Kidney epithelial cell (primary cell): ENCODE measurements around the gene H3-3A. TPM values are rescaled to one million over a fixed set of nuclear protein-coding genes. Genes with fewer than 3 reads are reported as not detected.

Source experiments
- DNase-seq: peaks from one replicate; pipeline ENCODE4 v3.0.0-alpha.2; 2010; ENCODE audit warnings: low read depth
- H3K27me3 ChIP-seq: 2 replicates; pipeline ENCODE4 v1.6.0; 2011; ENCODE audit warnings: low read length; ENCODE audit not compliant: control insufficient read depth, insufficient read depth
- H3K36me3 ChIP-seq: 2 replicates; pipeline ENCODE4 v1.5.1; 2011; ENCODE audit warnings: low read length; ENCODE audit not compliant: control insufficient read depth, insufficient read depth
- H3K4me3 ChIP-seq: 2 replicates; pipeline ENCODE4 v1.5.1; 2011; ENCODE audit warnings: low read depth, mild to moderate bottlenecking, control low read depth, low read length
- total RNA-seq: library from RNA; depleted of rRNA; stranded (reverse); fragments of >200 nt; gene quantifications from 2 replicates; pipeline ENCODE4 v1.2.3, GENCODE V29; 2015
- TF ChIP-seq, protein P1 (sequence below): IDR thresholded peaks from 2 replicates; pipeline ENCODE4 v1.5.1; 2011; ENCODE audit warnings: mild to moderate bottlenecking, moderate library complexity, low read length, control low read depth, inconsistent platforms; ENCODE audit not compliant: insufficient read depth, poor library complexity, severe bottlenecking

The H3-3A gene
- total RNA-seq, 1 donor from 2014 or later: 353 TPM

- TF ChIP-seq, protein P1, sequence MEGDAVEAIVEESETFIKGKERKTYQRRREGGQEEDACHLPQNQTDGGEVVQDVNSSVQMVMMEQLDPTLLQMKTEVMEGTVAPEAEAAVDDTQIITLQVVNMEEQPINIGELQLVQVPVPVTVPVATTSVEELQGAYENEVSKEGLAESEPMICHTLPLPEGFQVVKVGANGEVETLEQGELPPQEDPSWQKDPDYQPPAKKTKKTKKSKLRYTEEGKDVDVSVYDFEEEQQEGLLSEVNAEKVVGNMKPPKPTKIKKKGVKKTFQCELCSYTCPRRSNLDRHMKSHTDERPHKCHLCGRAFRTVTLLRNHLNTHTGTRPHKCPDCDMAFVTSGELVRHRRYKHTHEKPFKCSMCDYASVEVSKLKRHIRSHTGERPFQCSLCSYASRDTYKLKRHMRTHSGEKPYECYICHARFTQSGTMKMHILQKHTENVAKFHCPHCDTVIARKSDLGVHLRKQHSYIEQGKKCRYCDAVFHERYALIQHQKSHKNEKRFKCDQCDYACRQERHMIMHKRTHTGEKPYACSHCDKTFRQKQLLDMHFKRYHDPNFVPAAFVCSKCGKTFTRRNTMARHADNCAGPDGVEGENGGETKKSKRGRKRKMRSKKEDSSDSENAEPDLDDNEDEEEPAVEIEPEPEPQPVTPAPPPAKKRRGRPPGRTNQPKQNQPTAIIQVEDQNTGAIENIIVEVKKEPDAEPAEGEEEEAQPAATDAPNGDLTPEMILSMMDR: no peak
Observed at GRCh38 chr1:226026833-226027232, 35.7 kb upstream of the H3-3A start.

DNA sequence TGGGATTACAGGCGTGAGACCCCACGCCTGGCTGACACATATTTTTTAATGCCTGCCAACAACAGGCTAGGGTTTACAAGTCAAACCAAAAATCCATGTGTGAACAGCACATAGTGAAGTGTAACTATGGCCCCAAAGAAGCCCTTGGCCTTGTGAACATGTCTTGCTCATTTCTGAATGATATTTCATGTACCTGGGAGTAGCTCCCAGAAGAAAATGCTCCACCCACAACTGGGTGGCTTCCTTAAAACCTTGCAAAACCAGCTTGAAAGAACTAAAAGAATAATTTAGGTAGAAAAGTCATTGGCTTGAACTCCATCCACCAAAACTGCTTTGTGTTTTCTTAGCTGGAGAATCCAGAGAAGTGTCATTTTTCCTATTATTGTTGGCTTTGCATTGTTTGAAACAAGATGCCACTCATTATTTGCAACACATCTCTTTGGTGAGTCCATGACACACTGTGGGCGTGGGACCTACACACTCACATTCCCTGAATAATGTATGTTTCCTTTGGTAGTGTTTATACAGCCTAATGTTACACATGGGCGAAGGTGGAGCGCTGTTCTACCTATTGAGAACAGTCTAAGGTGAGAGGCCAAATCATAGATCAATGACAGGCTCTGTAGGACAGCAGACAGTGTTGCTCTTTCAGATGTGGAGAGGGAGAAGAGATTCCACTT is 34.8 kb upstream of the H3-3A start:
- H3K36me3 ChIP-seq: no peaks in the 10 kb centered on the region
- no peak for DNase-seq
- H3K27me3 ChIP-seq: no peaks in the 10 kb centered on the region
- no peak overlapping the region for H3K4me3 ChIP-seq
- TF ChIP-seq, protein P1: no peak

More at GRCh38 chr1:226026833-226027232, 35.7 kb upstream of the H3-3A start:
- no peak for DNase-seq
- Histone ChIP-seq H3K36me3 (no peaks in the 10 kb centered on the region), H3K27me3 (no peaks in the 10 kb centered on the region), H3K4me3 (no peak overlapping the region)

GRCh38 chr1:226029093-226029496 is 33.4 kb upstream of the H3-3A start:
- TF ChIP-seq, protein P1: no peak

GRCh38 chr1:226029568-226030225 is 32.8 kb upstream of the H3-3A start:
- TF ChIP-seq, protein P1: no peak
- H3K4me3 ChIP-seq: no peak overlapping the region
- DNase-seq: no peak
- H3K27me3 ChIP-seq: no peaks in the 10 kb centered on the region
- H3K36me3 ChIP-seq: no peaks in the 10 kb centered on the region

More at GRCh38 chr1:226029093-226029496, 33.4 kb upstream of the H3-3A start:
- Histone ChIP-seq H3K4me3 (no peak overlapping the region), H3K36me3 (no peaks in the 10 kb centered on the region), H3K27me3 (no peaks in the 10 kb centered on the region)
- DNase-seq: no peak

GRCh38 chr1:226033582-226033981 is 28.9 kb upstream of the H3-3A start:
- no peaks in the 10 kb centered on the region for H3K36me3 ChIP-seq
- H3K4me3 ChIP-seq: no peak overlapping the region
- H3K27me3 ChIP-seq: no peaks in the 10 kb centered on the region
- no peak for DNase-seq
- TF ChIP-seq, protein P1: no peak
